Endometrium (tissue), 2 donors: Measurements from ENCODE around the gene DNASE2.

ENCODE experiments used
- FAIRE-seq: peaks from 2 replicates; lab custom pipeline; 2012; peaks lifted over from hg19 to GRCh38; lab: Jason Lieb, UNC
- donor health status: control.
- donor health status: control.

The DNASE2 gene

GRCh38 chr19:12886651-12886968 lies 5.4 kb upstream of the DNASE2 start:
- no peak for FAIRE-seq

DNA sequence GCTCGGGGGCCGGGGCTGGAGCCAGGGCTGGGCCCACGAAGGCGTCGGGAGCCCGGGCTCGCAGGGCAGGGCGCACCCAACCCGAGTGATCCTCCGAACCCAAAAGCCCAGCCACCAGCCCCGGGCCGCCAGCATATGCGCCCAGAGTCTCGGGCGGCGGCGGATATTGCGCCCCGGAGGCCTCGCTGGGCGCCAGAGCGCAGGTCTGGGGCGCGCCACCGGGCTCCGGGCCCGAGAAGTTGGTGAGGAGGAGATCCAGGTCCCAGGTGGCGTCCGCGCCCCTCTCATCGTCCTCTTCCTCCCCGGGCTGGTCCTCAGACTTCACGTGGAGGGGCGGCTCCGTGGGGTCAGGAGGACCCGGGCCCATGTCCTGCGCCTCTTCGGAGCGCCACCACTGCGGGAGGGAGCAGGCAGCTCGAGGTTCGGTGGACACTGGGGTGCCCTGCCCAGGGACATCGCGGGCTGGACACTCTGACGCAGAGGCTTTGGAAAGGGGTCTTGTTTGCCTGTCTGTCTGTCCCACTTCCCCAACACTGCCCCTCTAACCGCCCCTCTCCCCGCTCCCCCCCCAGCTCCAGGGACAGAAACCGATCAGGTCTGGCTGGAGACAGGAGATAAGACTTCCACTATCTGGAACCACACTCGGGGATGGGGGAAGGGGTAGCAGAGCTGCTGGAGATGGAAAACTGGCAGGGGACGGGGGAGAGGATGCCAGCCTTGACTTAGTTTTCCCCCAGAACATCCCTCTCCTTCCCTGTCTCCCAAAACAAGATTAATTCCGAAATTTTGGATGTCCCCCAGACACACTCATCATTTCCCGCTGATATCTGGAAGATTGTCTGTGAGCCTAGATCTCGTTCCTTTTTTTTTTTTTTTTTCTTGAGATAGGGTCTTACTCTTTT lies 4.8 kb upstream of the DNASE2 start:
- no peak for FAIRE-seq

- FAIRE-seq: no peak
These were observed 3.9 kb upstream of the DNASE2 start for GRCh38 chr19:12884926-12885748.

GRCh38 chr19:12884627-12884925 lies 3.3 kb upstream of the DNASE2 start:
- no peak for FAIRE-seq

GRCh38 chr19:12884202-12884601 lies 3.0 kb upstream of the DNASE2 start:
- no peak for FAIRE-seq

- no peak for FAIRE-seq
These were observed 1.3 kb upstream of the DNASE2 start for GRCh38 chr19:12882589-12882988.

- no peak for FAIRE-seq
These were observed 588 bp downstream of the DNASE2 start for GRCh38 chr19:12880551-12881171.

DNA sequence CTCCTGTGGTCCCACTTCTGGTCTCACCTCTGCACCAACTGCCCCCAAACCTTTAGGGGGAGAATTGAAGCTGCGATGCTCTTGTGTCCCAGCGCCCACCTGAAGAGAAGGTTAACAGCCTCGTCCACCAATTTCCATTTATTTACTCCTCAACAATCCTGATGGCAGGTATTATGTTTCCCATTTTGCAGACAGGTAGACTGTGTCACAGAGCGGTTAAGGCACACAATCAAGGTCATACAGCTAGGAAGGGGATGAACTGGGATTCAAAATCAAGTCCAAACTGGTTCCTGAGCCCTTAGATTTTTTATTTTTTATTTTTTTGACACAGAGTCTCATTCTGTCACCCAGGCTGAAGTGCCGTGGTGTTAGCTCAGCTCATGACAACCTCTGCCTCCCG lies 6.2 kb downstream of the DNASE2 start:
- no peak for FAIRE-seq

DNA sequence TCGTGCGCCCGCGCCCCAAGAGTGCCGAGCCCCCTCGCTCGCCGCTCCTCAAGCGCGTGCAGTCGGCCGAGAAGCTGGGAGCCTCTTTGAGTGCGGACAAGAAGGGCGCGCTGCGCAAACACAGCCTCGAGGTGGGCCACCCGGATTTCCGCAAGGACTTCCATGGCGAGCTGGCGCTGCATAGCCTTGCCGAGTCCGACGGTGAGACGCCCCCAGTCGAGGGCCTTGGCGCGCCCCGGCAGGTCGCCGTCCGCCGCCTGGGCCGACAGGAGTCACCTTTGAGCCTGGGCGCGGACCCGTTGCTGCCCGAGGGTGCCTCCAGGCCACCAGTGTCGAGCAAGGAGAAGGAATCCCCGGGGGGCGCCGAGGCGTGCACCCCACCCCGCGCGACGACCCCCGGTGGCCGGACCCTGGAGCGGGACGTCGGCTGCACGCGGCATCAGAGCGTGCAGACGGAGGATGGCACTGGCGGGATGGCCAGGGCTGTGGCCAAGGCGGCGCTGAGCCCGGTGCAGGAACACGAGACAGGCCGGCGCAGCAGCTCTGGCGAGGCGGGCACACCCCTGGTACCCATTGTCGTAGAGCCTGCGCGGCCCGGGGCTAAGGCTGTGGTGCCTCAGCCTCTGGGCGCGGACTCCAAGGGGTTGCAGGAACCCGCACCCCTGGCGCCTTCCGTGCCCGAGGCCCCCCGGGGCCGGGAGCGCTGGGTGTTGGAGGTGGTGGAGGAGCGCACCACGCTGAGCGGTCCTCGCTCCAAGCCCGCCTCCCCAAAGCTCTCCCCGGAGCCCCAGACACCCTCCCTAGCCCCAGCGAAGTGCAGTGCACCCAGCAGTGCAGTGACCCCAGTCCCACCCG lies 7.1 kb downstream of the DNASE2 start:
- FAIRE-seq: no peak

- FAIRE-seq: no peak
These were observed 8.0 kb downstream of the DNASE2 start for GRCh38 chr19:12872941-12873890.

GRCh38 chr19:12872255-12872654 lies 9.0 kb downstream of the DNASE2 start:
- no peak for FAIRE-seq

DNA sequence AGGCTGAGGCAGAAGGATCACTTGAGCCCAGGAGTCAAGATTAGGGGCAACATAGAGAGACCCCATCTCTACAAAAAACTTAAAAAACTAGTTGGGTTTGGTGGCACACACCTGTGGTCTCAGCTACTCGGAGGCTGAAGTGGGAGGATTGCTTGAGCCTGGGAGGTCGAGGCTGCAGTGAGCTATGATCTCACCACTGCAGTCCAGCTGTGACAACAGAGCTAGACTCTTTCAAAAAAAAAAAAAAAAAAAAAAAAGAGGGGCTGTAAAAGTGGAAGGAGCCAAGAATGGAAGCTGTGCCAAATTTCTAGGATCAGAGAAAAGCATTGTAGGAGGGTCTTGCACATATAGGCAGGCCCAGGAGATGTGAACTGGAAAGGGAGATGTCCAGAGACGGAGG lies 9.6 kb downstream of the DNASE2 start:
- no peak for FAIRE-seq

GRCh38 chr19:12868540-12869112 lies 12.6 kb downstream of the DNASE2 start:
- FAIRE-seq: no peak

DNA sequence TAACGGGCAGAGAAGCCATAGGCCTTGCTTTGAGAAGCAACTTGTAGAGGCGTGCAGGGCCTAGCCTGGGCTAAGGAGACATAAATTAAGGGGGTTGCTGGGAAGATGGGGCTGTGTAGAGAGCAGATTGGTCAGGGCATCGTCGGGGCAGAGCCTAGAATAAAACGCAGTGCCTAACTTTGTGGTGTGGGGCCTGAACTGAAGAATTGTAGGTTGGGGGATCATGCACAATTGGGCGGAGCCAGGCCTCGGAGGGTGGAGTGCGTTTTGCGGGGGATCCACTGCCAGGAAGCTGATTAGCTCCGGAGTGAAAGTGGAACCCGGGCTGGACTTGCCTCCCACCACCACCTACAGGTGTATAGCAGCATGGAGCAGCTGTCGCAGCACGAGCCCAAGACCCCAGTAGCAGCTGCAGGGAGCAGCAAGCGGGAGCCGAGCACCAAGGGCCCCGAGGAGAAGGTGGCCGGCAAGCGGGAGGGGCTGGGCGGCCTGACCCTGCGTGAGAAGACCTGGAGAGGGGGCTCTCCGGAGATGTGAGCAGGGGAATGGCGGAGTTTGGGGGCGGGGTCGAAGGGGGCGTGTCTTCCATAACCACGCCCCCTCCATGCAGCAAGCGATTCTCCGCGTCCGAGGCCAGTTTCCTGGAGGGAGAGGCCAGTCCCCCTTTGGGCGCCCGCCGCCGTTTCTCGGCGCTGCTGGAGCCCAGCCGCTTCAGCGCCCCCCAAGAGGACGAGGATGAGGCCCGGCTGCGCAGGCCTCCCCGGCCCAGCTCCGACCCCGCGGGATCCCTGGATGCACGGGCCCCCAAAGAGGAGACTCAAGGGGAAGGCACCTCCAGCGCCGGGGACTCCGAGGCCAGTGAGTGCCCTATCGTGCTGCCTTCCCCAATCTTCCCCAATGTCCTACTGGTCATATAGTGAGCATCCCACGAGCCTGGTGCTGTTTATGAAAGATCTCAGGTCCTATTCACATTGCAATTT lies 13.8 kb downstream of the DNASE2 start:
- FAIRE-seq: no peak

DNA sequence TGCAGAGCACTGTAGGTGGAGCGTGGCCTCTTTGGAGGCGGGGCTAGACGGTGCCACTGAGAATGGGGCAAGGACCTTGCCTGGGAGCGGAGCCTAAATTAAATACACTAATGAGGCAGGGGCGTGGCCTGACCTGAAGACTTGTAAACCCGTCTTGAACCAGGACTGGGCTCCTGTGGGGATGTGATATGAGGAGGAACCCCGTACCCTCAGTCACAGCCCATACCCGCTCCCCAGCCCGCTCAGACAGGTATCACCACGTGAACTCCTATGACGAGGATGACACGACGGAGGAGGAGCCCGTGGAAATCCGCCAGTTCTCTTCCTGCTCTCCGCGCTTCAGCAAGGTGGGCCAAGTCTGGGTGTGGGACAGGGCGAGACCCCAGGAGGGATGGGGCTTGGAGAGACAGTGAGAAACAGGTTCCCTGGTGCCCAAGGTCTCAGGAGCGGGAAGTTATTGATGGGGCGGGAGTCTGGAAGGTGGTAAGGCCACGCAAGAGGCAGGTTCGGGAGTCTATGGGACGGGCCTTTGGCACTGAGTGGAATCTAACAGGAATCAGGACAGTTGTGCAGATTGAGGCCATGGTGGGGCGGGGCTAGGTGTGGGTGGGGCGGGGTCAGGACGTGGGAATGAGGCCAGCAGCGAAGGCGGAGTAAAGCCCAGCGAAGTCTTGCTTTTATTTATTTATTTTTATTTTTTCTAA lies 14.7 kb downstream of the DNASE2 start:
- FAIRE-seq: no peak

GRCh38 chr19:12865746-12866415 lies 15.4 kb downstream of the DNASE2 start:
- FAIRE-seq: no peak

GRCh38 chr19:12864721-12865715 lies 16.2 kb downstream of the DNASE2 start:
- FAIRE-seq: no peak
